IMR-90 (cell line): ENCODE measurements around the gene KCNJ18. TPM values are rescaled to one million over a fixed set of nuclear protein-coding genes. Genes with fewer than 3 reads are reported as not detected.
"Not testable (repeated sequence)": the region's sequence is repeated elsewhere in the genome, so short reads cannot be mapped to it uniquely, and the experiment has no call there.

Source experiments
- ATAC-seq: fragments of 200-7000 bp; cut with Tn5 transposase; 2 replicates; pipeline ENCODE4 v1.9.1; 2020; ENCODE audit warnings: low read depth, mild to moderate bottlenecking, moderate library complexity
- BruUV-seq: library from RNA; stranded (reverse); fragments of 400-500 nt; replicated peaks from 2 replicates; lab custom pipeline; 2021; lab: Mats Ljungman, UMichigan
- CTCF ChIA-PET: fragments of 300-600 bp; formaldehyde crosslinking; extraction: SDS; loops from one replicate; lab custom pipeline; 2021; ENCODE audit warnings: antibody characterized with exemption; lab: Yijun Ruan, JAX
- POLR2A ChIA-PET: fragments of 300-600 bp; sonication (Branson Sonifier 250); formaldehyde crosslinking; loops from one replicate; lab custom pipeline; 2022; ENCODE audit warnings: antibody characterized with exemption; ENCODE audit not compliant: unreplicated experiment; lab: Charles Lee
- DNase-seq: peaks from one replicate; pipeline ENCODE4 v3.0.0; 2013
- H2AFZ ChIP-seq: replicated peaks from 2 replicates; pipeline ENCODE3; 2013; ENCODE audit warnings: low read length, mild to moderate bottlenecking; ENCODE audit not compliant: poor library complexity
- H2AK5ac ChIP-seq: 2 replicates; pipeline ENCODE4 v1.6.1; 2013; ENCODE audit warnings: low read depth, low read length, inconsistent platforms
- H2AK9ac ChIP-seq: replicated peaks from 2 replicates; pipeline ENCODE3; 2013; ENCODE audit warnings: mild to moderate bottlenecking, low read depth, low read length, moderate library complexity; ENCODE audit not compliant: poor library complexity
- H2BK120ac ChIP-seq: 2 replicates; pipeline ENCODE4 v1.6.1; 2013; ENCODE audit warnings: low read depth, low read length, inconsistent platforms
- H2BK15ac ChIP-seq: 3 replicates; pipeline ENCODE4 v1.6.1; 2013; ENCODE audit warnings: low read depth, low read length, inconsistent platforms
- H2BK20ac ChIP-seq: 2 replicates; pipeline ENCODE4 v1.6.1; 2013; ENCODE audit warnings: low read depth, mild to moderate bottlenecking, inconsistent platforms, low read length, moderate library complexity
- H2BK5ac ChIP-seq: 2 replicates; pipeline ENCODE4 v1.6.1; 2013; ENCODE audit warnings: mild to moderate bottlenecking, low read depth, low read length, inconsistent platforms; ENCODE audit not compliant: poor library complexity, severe bottlenecking
- H3K14ac ChIP-seq: replicated peaks from 2 replicates; pipeline ENCODE4 v1.6.1; 2013; ENCODE audit warnings: low read depth, low read length, inconsistent platforms
- H3K18ac ChIP-seq: 2 replicates; pipeline ENCODE4 v1.6.1; 2013; ENCODE audit warnings: low read depth, low read length, control low read depth
- H3K23ac ChIP-seq: 2 replicates; pipeline ENCODE4 v1.6.1; 2013; ENCODE audit warnings: low read depth, low read length, inconsistent platforms
- H3K27ac ChIP-seq: 2 replicates; pipeline ENCODE4 v1.5.1; 2013; ENCODE audit warnings: mild to moderate bottlenecking, control low read depth, low read length; ENCODE audit not compliant: insufficient read depth
- H3K27me3 ChIP-seq: 2 replicates; pipeline ENCODE4 v1.6.1; 2013; ENCODE audit warnings: low read length; ENCODE audit not compliant: control insufficient read depth, insufficient read depth
- H3K36me3 ChIP-seq: 2 replicates; pipeline ENCODE4 v1.6.1; 2013; ENCODE audit warnings: low read length, mixed read lengths; ENCODE audit not compliant: control insufficient read depth, insufficient read depth
- H3K4ac ChIP-seq: 2 replicates; pipeline ENCODE4 v1.6.1; 2013; ENCODE audit warnings: low read depth, low read length, inconsistent platforms
- H3K4me1 ChIP-seq: 2 replicates; pipeline ENCODE4 v1.6.1; 2013; ENCODE audit warnings: low read length, mixed read lengths; ENCODE audit not compliant: control insufficient read depth, insufficient read depth
- H3K4me2 ChIP-seq: 2 replicates; pipeline ENCODE4 v1.6.1; 2013; ENCODE audit warnings: low read depth, mild to moderate bottlenecking, control low read depth, low read length, moderate library complexity
- H3K4me3 ChIP-seq: 2 replicates; pipeline ENCODE4 v1.5.1; 2013; ENCODE audit warnings: low read depth, mild to moderate bottlenecking, control low read depth, low read length, moderate library complexity; ENCODE audit not compliant: insufficient read depth
- H3K56ac ChIP-seq: 2 replicates; pipeline ENCODE4 v1.6.1; 2013; ENCODE audit warnings: low read length, inconsistent platforms; ENCODE audit not compliant: insufficient read depth; ENCODE audit errors: extremely low read depth
- H3K79me1 ChIP-seq, 2 experiments: 2 replicates each; pipeline ENCODE4 v1.6.1; 2013; ENCODE audit warnings: low read length in 2 of 2, inconsistent platforms in 1 of 2, low read depth in 1 of 2
- H3K9ac ChIP-seq: 2 replicates; pipeline ENCODE4 v1.6.1; 2013; ENCODE audit warnings: low read depth, low read length, control low read depth
- H3K9me1 ChIP-seq: 2 replicates; pipeline ENCODE4 v1.6.1; 2013; ENCODE audit warnings: low read length, inconsistent platforms; ENCODE audit not compliant: insufficient read depth
- H3K9me3 ChIP-seq: 2 replicates; pipeline ENCODE4 v1.6.1; 2013; ENCODE audit warnings: low read length; ENCODE audit not compliant: control insufficient read depth, insufficient read depth
- H4K20me1 ChIP-seq: 2 replicates; pipeline ENCODE4 v1.6.1; 2013; ENCODE audit warnings: low read length, inconsistent platforms; ENCODE audit not compliant: insufficient read depth
- H4K5ac ChIP-seq: 2 replicates; pipeline ENCODE4 v1.6.1; 2013; ENCODE audit warnings: mild to moderate bottlenecking, low read depth, low read length, control low read depth
- H4K8ac ChIP-seq, 2 experiments: 2 replicates each; pipeline ENCODE4 v1.6.1; 2013; ENCODE audit warnings: low read depth in 2 of 2, low read length in 2 of 2, control low read depth in 1 of 2, inconsistent platforms in 1 of 2
- H4K91ac ChIP-seq: 2 replicates; pipeline ENCODE4 v1.6.1; 2013; ENCODE audit warnings: low read depth, low read length, inconsistent platforms; ENCODE audit not compliant: insufficient read depth
- WGBS, 2 experiments: methylation state at CpG; one replicate each; pipeline versions ENCODE4 v1.1.5 to v1.1.7; 2013; ENCODE audit warnings: missing lambda C conversion rate in 2 of 2; ENCODE audit not compliant: insufficient read length in 1 of 2; ENCODE audit errors: extremely low coverage in 2 of 2; 5-methylcytosine and 5-hydroxymethylcytosine counted together
- dilution Hi-C: fragments of 300-500 bp; cut with HindIII; formaldehyde crosslinking; loops from one replicate; pipeline ENCODE4 v1.14.3; 2018; ENCODE audit warnings: low sequenced_read_pairs; ENCODE audit not compliant: unreplicated experiment
- in situ Hi-C: fragments of 300-500 bp; cut with MboI; formaldehyde crosslinking; loops from 3 replicates; pipeline ENCODE4 v1.14.3; 2019; ENCODE audit warnings: low sequenced_read_pairs, inconsistent platforms, mixed read lengths
- intact Hi-C: fragments of 100-400 bp; cut with micrococcal nuclease; formaldehyde crosslinking; loops from 2 replicates; pipeline ENCODE4 v1.10.0; 2022
- polyA plus RNA-seq, 3 experiments: library from polyadenylated mRNA; depleted of rRNA; stranded (reverse); fragments of >200 nt; gene quantifications; 2 replicates each; pipeline ENCODE4 v1.2.3, GENCODE V29; 2012; ENCODE audit warnings: low replicate concordance in 1 of 3
- total RNA-seq: library from RNA; depleted of rRNA; stranded (reverse); fragments of >200 nt; gene quantifications from 2 replicates; pipeline ENCODE4 v1.2.3, GENCODE V29; 2012

Gene KCNJ18
- total and polyA plus RNA-seq, 2 of the 4 experiments (the other 2 are of a cell fraction) = not detected

DNA sequence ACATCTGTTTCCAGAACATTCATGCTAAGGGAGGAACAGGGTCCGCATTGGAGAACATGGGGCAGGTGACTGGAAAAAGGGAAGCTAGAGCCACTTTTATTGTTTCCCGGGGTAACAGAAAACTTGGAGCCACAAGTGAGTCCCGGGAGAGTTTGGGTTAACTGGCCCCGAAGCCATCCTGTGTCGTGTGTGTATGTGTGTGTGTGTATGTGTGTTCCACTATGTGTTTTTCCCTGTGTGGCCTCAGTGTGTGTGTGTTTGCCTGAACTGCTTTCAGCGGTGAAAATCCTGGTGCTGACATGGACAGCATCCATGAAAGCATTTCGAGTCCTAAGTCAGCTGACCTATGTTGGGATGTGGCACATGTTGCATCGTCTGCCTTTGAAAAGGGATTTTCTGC, 20.7 kb downstream of the KCNJ18 start:
- BruUV-seq, CTCF ChIA-PET, H3K9ac ChIP-seq, in situ Hi-C loops, H2BK120ac ChIP-seq, DNase-seq, H3K4me3 ChIP-seq, H3K9me3 ChIP-seq, H2AK9ac ChIP-seq, POLR2A ChIA-PET, H2BK20ac ChIP-seq, dilution Hi-C loops, H2BK15ac ChIP-seq, H4K8ac ChIP-seq, H2AK5ac ChIP-seq, H3K4me2 ChIP-seq, H3K27me3 ChIP-seq, H3K14ac ChIP-seq, H3K4ac ChIP-seq, H4K91ac ChIP-seq, H4K20me1 ChIP-seq, H2BK5ac ChIP-seq, H4K5ac ChIP-seq, H3K18ac ChIP-seq, H2AFZ ChIP-seq, H3K9me1 ChIP-seq, intact Hi-C loops, H3K27ac ChIP-seq, H3K79me1 ChIP-seq, H3K36me3 ChIP-seq, ATAC-seq, H3K23ac ChIP-seq, H3K4me1 ChIP-seq, H3K56ac ChIP-seq: not testable (repeated sequence)
- WGBS, 2 experiments = 56% methylated on average over 5 of the region's 8 CpGs; no CpG with 5 or more reads in 1 of the 2 experiments

DNA sequence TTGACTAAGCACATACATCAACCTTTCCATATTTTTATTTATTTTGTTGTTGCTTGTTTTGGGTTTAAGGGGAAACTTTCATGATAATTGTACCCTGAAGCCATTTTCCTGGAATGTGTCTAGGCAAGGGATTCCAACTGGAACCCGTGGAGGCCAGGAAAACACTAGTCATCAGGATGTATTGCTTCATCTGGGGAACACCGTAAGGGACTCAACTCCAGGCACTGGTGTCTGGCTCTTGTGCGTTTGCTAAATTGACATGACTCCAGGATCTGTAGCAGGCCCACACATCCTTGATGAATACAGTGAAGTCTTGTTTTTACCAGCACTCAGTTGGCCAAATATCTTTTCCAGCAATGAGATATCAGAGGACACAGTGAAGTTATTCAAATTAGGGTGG, 21.3 kb downstream of the KCNJ18 start:
- DNase-seq, H3K79me1 ChIP-seq, H4K91ac ChIP-seq, H3K18ac ChIP-seq, H2BK20ac ChIP-seq, H3K9me1 ChIP-seq, H3K4me2 ChIP-seq, H4K20me1 ChIP-seq, H2AFZ ChIP-seq, H3K27ac ChIP-seq, H2BK15ac ChIP-seq, in situ Hi-C loops, H3K4ac ChIP-seq, H3K9me3 ChIP-seq, H3K27me3 ChIP-seq, H3K4me1 ChIP-seq, ATAC-seq, H2AK5ac ChIP-seq, H2BK5ac ChIP-seq, POLR2A ChIA-PET, intact Hi-C loops, BruUV-seq, H3K23ac ChIP-seq, H3K9ac ChIP-seq, CTCF ChIA-PET, H2BK120ac ChIP-seq, H4K8ac ChIP-seq, H3K36me3 ChIP-seq, H2AK9ac ChIP-seq, H3K14ac ChIP-seq, H3K4me3 ChIP-seq, H4K5ac ChIP-seq, dilution Hi-C loops, H3K56ac ChIP-seq: not testable (repeated sequence)
- WGBS, 2 experiments = no CpG with 5 or more reads among the region's 3 CpGs
